PC-3 (cell line): ENCODE data around the gene TLE6.

Source experiments
- CTCF ChIP-seq: fragments of 300-600 bp; sonication (generic); conservative IDR thresholded peaks from 2 replicates; pipeline ENCODE4 v1.5.1; 2017; ENCODE audit warnings: antibody characterized with exemption, low read depth, mild to moderate bottlenecking, low read length
- EZH2 ChIP-seq: fragments of 300-600 bp; sonication (generic); IDR thresholded peaks from one replicate; pipeline ENCODE4 v1.6.1; 2017; ENCODE audit warnings: antibody characterized with exemption, mild to moderate bottlenecking, low read length; ENCODE audit not compliant: unreplicated experiment

- TF ChIP-seq EZH2 (no peak), CTCF (no peak)
These were observed 28.0 kb downstream of the TLE6 start for GRCh38 chr19:3005345-3005744.
